HCT116 (cell line): ENCODE data around the gene LRRC10.
A peak's percentile ranks its signal among the peaks of the same experiment; 100 is the strongest.

Experiments
- CEBPB ChIP-seq: IDR thresholded peaks from 2 replicates; pipeline ENCODE4 v1.6.1; 2012; ENCODE audit warnings: low read depth
- ELF1 ChIP-seq: IDR thresholded peaks from 2 replicates; pipeline ENCODE4 v1.6.1; 2012; ENCODE audit warnings: low read depth, borderline replicate concordance
- POLR2A ChIP-seq: IDR thresholded peaks from 2 replicates; pipeline ENCODE4 v1.7.0; 2011; ENCODE audit warnings: borderline replicate concordance; ENCODE audit not compliant: insufficient read depth, insufficient read length; ENCODE audit errors: extremely low read depth
- REST ChIP-seq: IDR thresholded peaks from 2 replicates; pipeline ENCODE4 v1.6.1; 2012; ENCODE audit warnings: low read depth
- YY1 ChIP-seq: IDR thresholded peaks from 2 replicates; pipeline ENCODE4 v1.6.1; 2011; ENCODE audit warnings: low read length, low read depth, moderate library complexity, mild to moderate bottlenecking; ENCODE audit not compliant: insufficient replicate concordance; ENCODE audit errors: extremely low read depth
- ZFX ChIP-seq: fragments of 450-650 bp; IDR thresholded peaks from 2 replicates; pipeline ENCODE4 v1.6.1; 2017
- TF ChIP-seq, protein P1 (sequence below), 3 experiments: fragments of 200-600 bp in 1 of 3; sonication (generic) in 1 of 3; IDR thresholded peaks in 2 of 3; conservative IDR thresholded peaks in 1 of 3; 2 replicates each; pipeline ENCODE4 v1.5.1; 2012 to 2017; ENCODE audit warnings: low read depth in 2 of 3, low read length in 2 of 3, antibody characterized with exemption in 1 of 3, borderline replicate concordance in 1 of 3, control low read depth in 1 of 3, mild to moderate bottlenecking in 1 of 3, mixed read lengths in 1 of 3, mixed run types in 1 of 3, moderate library complexity in 1 of 3; ENCODE audit not compliant: insufficient read depth in 1 of 3

DNA sequence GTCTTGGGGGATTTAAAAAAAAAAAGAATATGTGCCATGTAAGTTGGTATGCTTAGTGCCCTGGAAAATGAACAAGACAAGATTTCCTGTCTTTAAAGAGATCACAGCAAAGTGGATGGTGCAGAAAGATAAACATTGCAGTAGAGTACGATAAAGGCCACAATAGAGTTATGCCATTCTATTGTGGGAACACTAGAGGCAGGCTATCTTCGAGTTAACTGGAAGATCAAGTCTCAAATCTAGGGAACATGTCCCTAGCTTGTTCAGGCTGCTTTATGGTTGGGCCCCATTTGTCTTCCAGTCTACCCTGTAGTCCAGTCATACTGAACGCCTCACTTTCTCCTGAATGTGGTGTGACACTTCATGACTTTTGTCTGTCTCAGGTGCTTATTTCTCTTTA is 44.1 kb downstream of the LRRC10 start:
- no peak for TF ChIP-seq CEBPB
- no peak for TF ChIP-seq ELF1
- no peak for TF ChIP-seq REST
- TF ChIP-seq ZFX: no peak
- TF ChIP-seq, protein P1, sequence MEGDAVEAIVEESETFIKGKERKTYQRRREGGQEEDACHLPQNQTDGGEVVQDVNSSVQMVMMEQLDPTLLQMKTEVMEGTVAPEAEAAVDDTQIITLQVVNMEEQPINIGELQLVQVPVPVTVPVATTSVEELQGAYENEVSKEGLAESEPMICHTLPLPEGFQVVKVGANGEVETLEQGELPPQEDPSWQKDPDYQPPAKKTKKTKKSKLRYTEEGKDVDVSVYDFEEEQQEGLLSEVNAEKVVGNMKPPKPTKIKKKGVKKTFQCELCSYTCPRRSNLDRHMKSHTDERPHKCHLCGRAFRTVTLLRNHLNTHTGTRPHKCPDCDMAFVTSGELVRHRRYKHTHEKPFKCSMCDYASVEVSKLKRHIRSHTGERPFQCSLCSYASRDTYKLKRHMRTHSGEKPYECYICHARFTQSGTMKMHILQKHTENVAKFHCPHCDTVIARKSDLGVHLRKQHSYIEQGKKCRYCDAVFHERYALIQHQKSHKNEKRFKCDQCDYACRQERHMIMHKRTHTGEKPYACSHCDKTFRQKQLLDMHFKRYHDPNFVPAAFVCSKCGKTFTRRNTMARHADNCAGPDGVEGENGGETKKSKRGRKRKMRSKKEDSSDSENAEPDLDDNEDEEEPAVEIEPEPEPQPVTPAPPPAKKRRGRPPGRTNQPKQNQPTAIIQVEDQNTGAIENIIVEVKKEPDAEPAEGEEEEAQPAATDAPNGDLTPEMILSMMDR (IDR thresholded peaks at IDR 0.05 in 2 of 3, conservative IDR thresholded peaks at IDR 0.05 in 1 of 3; ENCODE audit: borderline replicate concordance in 1 of 3, insufficient read depth in 1 of 3, low read depth in 2 of 3, low read length in 2 of 3): peak in 2 of 3 experiments; percentile 18 to 40; a peak in 3 of 6 replicates
- no peak for TF ChIP-seq YY1
- no peak for TF ChIP-seq POLR2A
